Progenitor cell of endocrine pancreas (in vitro differentiated cells): ENCODE results near the gene C20orf204. TPM values are rescaled to one million over a fixed set of nuclear protein-coding genes. Genes with fewer than 3 reads are reported as not detected.

Experiments
- DNase-seq: peaks from one replicate; pipeline ENCODE4 v3.0.0; 2021; ENCODE audit warnings: low spot score; ENCODE audit not compliant: unreplicated experiment
- H3K27ac Mint-ChIP-seq: 2 replicates; pipeline ENCODE4 v1.8.0; 2021; ENCODE audit warnings: mild to moderate bottlenecking, moderate library complexity, mixed read lengths
- H3K27me3 Mint-ChIP-seq: 2 replicates; pipeline ENCODE4 v1.8.0; 2021; ENCODE audit warnings: mixed read lengths
- H3K36me3 Mint-ChIP-seq: 2 replicates; pipeline ENCODE4 v1.8.0; 2022; ENCODE audit warnings: mixed read lengths; ENCODE audit not compliant: insufficient read depth
- H3K4me1 Mint-ChIP-seq: 2 replicates; pipeline ENCODE4 v1.8.0; 2021; ENCODE audit warnings: low read depth, mixed read lengths
- H3K4me3 Mint-ChIP-seq: 2 replicates; pipeline ENCODE4 v1.8.0; 2021; ENCODE audit warnings: low read depth, mild to moderate bottlenecking, moderate library complexity, mixed read lengths
- H3K9me3 Mint-ChIP-seq: 2 replicates; pipeline ENCODE4 v1.8.0; 2021; ENCODE audit warnings: low read depth, mixed read lengths
- total RNA-seq: library from RNA; stranded (reverse); gene quantifications from 2 replicates; pipeline ENCODE4 v1.2.1, GENCODE V29; 2021
- TF ChIP-seq, protein P1 (sequence below): fragments of 200-600 bp; sonication (generic); IDR thresholded peaks from one replicate; pipeline ENCODE4 v1.5.0; 2021; ENCODE audit warnings: antibody characterized with exemption, mild to moderate bottlenecking; ENCODE audit not compliant: unreplicated experiment

Gene C20orf204
- total RNA-seq, 1 donor from 2014 or later: 3.3 TPM

GRCh38 chr20:64075556-64075955 is 39.6 kb downstream of the C20orf204 start:
- Mint-ChIP-seq H3K4me3 (no peak overlapping the region), H3K27ac (no peak overlapping the region), H3K36me3 (no peaks in the 10 kb centered on the region), H3K27me3 (peaks cover 2% of the 10 kb centered on the region), H3K9me3 (no peaks in the 10 kb centered on the region), H3K4me1 (peaks cover 4% of the 10 kb centered on the region)
- TF ChIP-seq, protein P1, sequence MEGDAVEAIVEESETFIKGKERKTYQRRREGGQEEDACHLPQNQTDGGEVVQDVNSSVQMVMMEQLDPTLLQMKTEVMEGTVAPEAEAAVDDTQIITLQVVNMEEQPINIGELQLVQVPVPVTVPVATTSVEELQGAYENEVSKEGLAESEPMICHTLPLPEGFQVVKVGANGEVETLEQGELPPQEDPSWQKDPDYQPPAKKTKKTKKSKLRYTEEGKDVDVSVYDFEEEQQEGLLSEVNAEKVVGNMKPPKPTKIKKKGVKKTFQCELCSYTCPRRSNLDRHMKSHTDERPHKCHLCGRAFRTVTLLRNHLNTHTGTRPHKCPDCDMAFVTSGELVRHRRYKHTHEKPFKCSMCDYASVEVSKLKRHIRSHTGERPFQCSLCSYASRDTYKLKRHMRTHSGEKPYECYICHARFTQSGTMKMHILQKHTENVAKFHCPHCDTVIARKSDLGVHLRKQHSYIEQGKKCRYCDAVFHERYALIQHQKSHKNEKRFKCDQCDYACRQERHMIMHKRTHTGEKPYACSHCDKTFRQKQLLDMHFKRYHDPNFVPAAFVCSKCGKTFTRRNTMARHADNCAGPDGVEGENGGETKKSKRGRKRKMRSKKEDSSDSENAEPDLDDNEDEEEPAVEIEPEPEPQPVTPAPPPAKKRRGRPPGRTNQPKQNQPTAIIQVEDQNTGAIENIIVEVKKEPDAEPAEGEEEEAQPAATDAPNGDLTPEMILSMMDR: no peak
- DNase-seq: no peak

GRCh38 chr20:64076061-64076997 is 40.3 kb downstream of the C20orf204 start:
- Mint-ChIP-seq H3K27ac (no peak overlapping the region), H3K27me3 (peaks cover 8% of the 10 kb centered on the region), H3K36me3 (no peaks in the 10 kb centered on the region), H3K4me1 (peaks cover 6% of the 10 kb centered on the region), H3K9me3 (no peaks in the 10 kb centered on the region), H3K4me3 (no peak overlapping the region)
- no peak for DNase-seq
- TF ChIP-seq, protein P1: no peak

DNA sequence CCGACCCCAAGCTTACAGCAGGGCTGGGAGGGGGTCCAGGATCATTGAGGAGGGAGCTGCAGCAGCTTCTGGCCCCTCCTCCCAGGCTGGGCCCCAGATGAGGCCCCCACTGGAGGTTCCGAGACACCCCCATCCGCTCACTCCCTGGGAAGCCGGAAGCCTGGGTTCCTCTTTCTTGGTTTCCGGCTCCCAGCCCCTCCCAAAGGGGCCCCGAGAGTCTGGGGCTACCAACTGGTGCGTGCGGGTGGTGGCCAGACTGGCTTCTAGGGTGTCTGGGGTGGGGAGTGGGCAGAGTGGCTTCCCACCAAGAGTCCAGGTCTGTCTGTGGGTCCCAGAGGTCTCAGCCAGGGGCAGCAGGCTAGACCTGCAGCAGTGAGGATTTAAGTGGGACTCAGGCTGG is 41.1 kb downstream of the C20orf204 start:
- TF ChIP-seq, protein P1: no peak
- no peak for DNase-seq
- Mint-ChIP-seq H3K27ac (no peak overlapping the region), H3K27me3 (peaks cover 16% of the 10 kb centered on the region), H3K9me3 (no peaks in the 10 kb centered on the region), H3K4me3 (no peak overlapping the region), H3K4me1 (peaks cover 6% of the 10 kb centered on the region), H3K36me3 (no peaks in the 10 kb centered on the region)

- Mint-ChIP-seq H3K27me3 (peaks cover 20% of the 10 kb centered on the region), H3K36me3 (no peaks in the 10 kb centered on the region), H3K4me3 (no peak overlapping the region), H3K4me1 (peaks cover 6% of the 10 kb centered on the region), H3K9me3 (no peaks in the 10 kb centered on the region), H3K27ac (no peak overlapping the region)
- TF ChIP-seq, protein P1: no peak
- DNase-seq: no peak
Measured at GRCh38 chr20:64077541-64077875, 41.5 kb downstream of the C20orf204 start.

- DNase-seq: no peak
- Mint-ChIP-seq H3K36me3 (no peaks in the 10 kb centered on the region), H3K9me3 (no peaks in the 10 kb centered on the region), H3K4me3 (no peak overlapping the region), H3K27ac (no peak overlapping the region), H3K4me1 (peaks cover 6% of the 10 kb centered on the region), H3K27me3 (peaks cover 23% of the 10 kb centered on the region)
- TF ChIP-seq, protein P1: no peak
Measured at GRCh38 chr20:64077876-64078551, 42.0 kb downstream of the C20orf204 start.
